ENCODE results near the gene NAA15. TPM values are rescaled to one million over a fixed set of nuclear protein-coding genes. Genes with fewer than 3 reads are reported as not detected.
"Not testable (repeated sequence)": the region's sequence is repeated elsewhere in the genome, so short reads cannot be mapped to it uniquely, and the experiment has no call there.

Gene NAA15
- total RNA-seq (54.0 TPM), polyA plus RNA-seq (12.0 TPM)

- under 1% methylated on average over 61 of the region's 61 CpGs for WGBS
- peak within 1 kb of the TSS; percentile 85 for H3K27ac ChIP-seq (ENCODE audit: low read depth)
- peak within 1 kb of the TSS; percentile 85 for H3K4me3 ChIP-seq (ENCODE audit: low read depth, low read length)
- no peaks in the 10 kb centered on the region for H3K36me3 ChIP-seq (ENCODE audit: insufficient read depth)
- DNase-seq (ENCODE audit: extremely low spot score), result peak; percentile 95
- no peaks in the 10 kb centered on the region for H3K4me1 ChIP-seq (ENCODE audit: insufficient read depth)
Observed at GRCh38 chr4:139301113-139301820, at the start of gene NAA15. Gene NAA15 (plus strand): TSS chr4:139301505. CDS start chr4:139301778, 273 bp downstream.

- no peaks in the 10 kb centered on the region for H3K36me3 ChIP-seq (ENCODE audit: insufficient read depth)
- DNase-seq (ENCODE audit: extremely low spot score), result no peak
- H3K4me1 ChIP-seq (ENCODE audit: insufficient read depth), result no peaks in the 10 kb centered on the region
- no peak overlapping the region for H3K27ac ChIP-seq (ENCODE audit: low read depth)
- H3K4me3 ChIP-seq (ENCODE audit: low read depth, low read length), result no peak overlapping the region
Observed at GRCh38 chr4:139253046-139253445, 48.3 kb upstream of the NAA15 start.

GRCh38 chr4:139253713-139254112 is 47.6 kb upstream of the NAA15 start:
- H3K4me1 ChIP-seq (ENCODE audit: insufficient read depth), result no peaks in the 10 kb centered on the region
- no peak overlapping the region for H3K27ac ChIP-seq (ENCODE audit: low read depth)
- WGBS, result 82% methylated on average over 3 of the region's 3 CpGs
- no peak for DNase-seq (ENCODE audit: extremely low spot score)
- no peaks in the 10 kb centered on the region for H3K36me3 ChIP-seq (ENCODE audit: insufficient read depth)
- H3K4me3 ChIP-seq (ENCODE audit: low read depth, low read length), result no peak overlapping the region

GRCh38 chr4:139255581-139255980 is 45.7 kb upstream of the NAA15 start:
- not testable (repeated sequence) for DNase-seq (ENCODE audit: extremely low spot score); H3K27ac ChIP-seq (ENCODE audit: low read depth); H3K4me1 ChIP-seq (ENCODE audit: insufficient read depth); H3K36me3 ChIP-seq (ENCODE audit: insufficient read depth); H3K4me3 ChIP-seq (ENCODE audit: low read depth, low read length)
- WGBS, result 95% methylated on average over 6 of the region's 6 CpGs

- H3K4me3 ChIP-seq (ENCODE audit: low read depth, low read length), result no peak overlapping the region
- 36% methylated on average over 2 of the region's 2 CpGs for WGBS
- no peak overlapping the region for H3K27ac ChIP-seq (ENCODE audit: low read depth)
- no peak for DNase-seq (ENCODE audit: extremely low spot score)
- no peaks in the 10 kb centered on the region for H3K36me3 ChIP-seq (ENCODE audit: insufficient read depth)
- H3K4me1 ChIP-seq (ENCODE audit: insufficient read depth), result no peaks in the 10 kb centered on the region
Observed at GRCh38 chr4:139256349-139256748, 45.0 kb upstream of the NAA15 start.

- no peak overlapping the region for H3K27ac ChIP-seq (ENCODE audit: low read depth)
- WGBS, result 64% methylated on average over 3 of the region's 3 CpGs
- no peaks in the 10 kb centered on the region for H3K4me1 ChIP-seq (ENCODE audit: insufficient read depth)
- no peak overlapping the region for H3K4me3 ChIP-seq (ENCODE audit: low read depth, low read length)
- H3K36me3 ChIP-seq (ENCODE audit: insufficient read depth), result no peaks in the 10 kb centered on the region
- DNase-seq (ENCODE audit: extremely low spot score), result no peak
Observed at GRCh38 chr4:139265654-139266053, 35.7 kb upstream of the NAA15 start.

GRCh38 chr4:139266208-139266582 is 35.1 kb upstream of the NAA15 start:
- Histone ChIP-seq H3K4me1 (ENCODE audit: insufficient read depth) (no peaks in the 10 kb centered on the region), H3K4me3 (ENCODE audit: low read depth, low read length) (no peak overlapping the region), H3K27ac (ENCODE audit: low read depth) (no peak overlapping the region), H3K36me3 (ENCODE audit: insufficient read depth) (no peaks in the 10 kb centered on the region)
- WGBS, result 4% methylated on average over 1 of the region's 1 CpG
- DNase-seq (ENCODE audit: extremely low spot score), result no peak

- no peak for DNase-seq (ENCODE audit: extremely low spot score)
- Histone ChIP-seq H3K4me3 (ENCODE audit: low read depth, low read length) (no peak overlapping the region), H3K27ac (ENCODE audit: low read depth) (no peak overlapping the region), H3K4me1 (ENCODE audit: insufficient read depth) (no peaks in the 10 kb centered on the region), H3K36me3 (ENCODE audit: insufficient read depth) (no peaks in the 10 kb centered on the region)
- 15% methylated on average over 14 of the region's 14 CpGs for WGBS
Observed at GRCh38 chr4:139266583-139267257, 34.6 kb upstream of the NAA15 start.

GRCh38 chr4:139267301-139267700 is 34.0 kb upstream of the NAA15 start:
- Histone ChIP-seq H3K4me1 (ENCODE audit: insufficient read depth) (no peaks in the 10 kb centered on the region), H3K36me3 (ENCODE audit: insufficient read depth) (no peaks in the 10 kb centered on the region), H3K27ac (ENCODE audit: low read depth) (no peak overlapping the region), H3K4me3 (ENCODE audit: low read depth, low read length) (no peak overlapping the region)
- no peak for DNase-seq (ENCODE audit: extremely low spot score)
- WGBS, result 100% methylated on average over 1 of the region's 1 CpG

GRCh38 chr4:139273835-139274234 is 27.5 kb upstream of the NAA15 start:
- 93% methylated on average over 1 of the region's 1 CpG for WGBS

GRCh38 chr4:139274790-139275189 is 26.5 kb upstream of the NAA15 start:
- Histone ChIP-seq H3K27ac (ENCODE audit: low read depth) (no peak overlapping the region), H3K4me3 (ENCODE audit: low read depth, low read length) (no peak overlapping the region), H3K36me3 (ENCODE audit: insufficient read depth) (no peaks in the 10 kb centered on the region), H3K4me1 (ENCODE audit: insufficient read depth) (no peaks in the 10 kb centered on the region)
- DNase-seq (ENCODE audit: extremely low spot score), result no peak
- WGBS, result 97% methylated on average over 1 of the region's 1 CpG

More at GRCh38 chr4:139273835-139274234, 27.5 kb upstream of the NAA15 start:
- DNase-seq (ENCODE audit: extremely low spot score), result no peak
- Histone ChIP-seq H3K4me1 (ENCODE audit: insufficient read depth) (no peaks in the 10 kb centered on the region), H3K4me3 (ENCODE audit: low read depth, low read length) (no peak overlapping the region), H3K36me3 (ENCODE audit: insufficient read depth) (no peaks in the 10 kb centered on the region), H3K27ac (ENCODE audit: low read depth) (no peak overlapping the region)

GRCh38 chr4:139275281-139275735 is 26.0 kb upstream of the NAA15 start:
- 81% methylated on average over 4 of the region's 4 CpGs for WGBS
- no peaks in the 10 kb centered on the region for H3K4me1 ChIP-seq (ENCODE audit: insufficient read depth)
- H3K4me3 ChIP-seq (ENCODE audit: low read depth, low read length), result no peak overlapping the region
- DNase-seq (ENCODE audit: extremely low spot score), result no peak
- H3K27ac ChIP-seq (ENCODE audit: low read depth), result no peak overlapping the region
- no peaks in the 10 kb centered on the region for H3K36me3 ChIP-seq (ENCODE audit: insufficient read depth)

- WGBS, result 71% methylated on average over 16 of the region's 16 CpGs
- no peaks in the 10 kb centered on the region for H3K4me1 ChIP-seq (ENCODE audit: insufficient read depth)
- H3K27ac ChIP-seq (ENCODE audit: low read depth), result no peak overlapping the region
- no peak for DNase-seq (ENCODE audit: extremely low spot score)
- H3K4me3 ChIP-seq (ENCODE audit: low read depth, low read length), result no peak overlapping the region
- H3K36me3 ChIP-seq (ENCODE audit: insufficient read depth), result no peaks in the 10 kb centered on the region
Observed at GRCh38 chr4:139278485-139278884, 22.8 kb upstream of the NAA15 start.

All from urinary bladder (tissue), 4 donors.